Measurements from ENCODE around the gene CPA1. TPM values are rescaled to one million over a fixed set of nuclear protein-coding genes. Genes with fewer than 3 reads are reported as not detected.

The CPA1 gene
- total and polyA plus RNA-seq, 9 of the 15 experiments (the other 6 are each of a cell fraction or from before 2014, with no cell fraction given), result 6.5 TPM; not detected in 8

- intact Hi-C loops (cut with micrococcal nuclease), result no loop called here
- Histone ChIP-seq H3K9ac (ENCODE audit: insufficient read depth in 1 of 2, low read depth in 2 of 2, low read length in 2 of 2) (no peak overlapping the region), H3K4me1 (replicated peaks in 1 of 2; ENCODE audit: control insufficient read depth in 2 of 2, insufficient read depth in 2 of 2, low read length in 2 of 2) (peaks cover 0 to 6% of the 10 kb centered on the region in 2 experiments; a peak in 2 of 5 replicates), H2AFZ (ENCODE audit: low read depth, low read length) (no peak overlapping the region), H3K9me3 (replicated peaks; ENCODE audit: control insufficient read depth, insufficient read depth, low read depth, low read length) (no peaks in the 10 kb centered on the region), H3K27ac (ENCODE audit: extremely low read depth, low read depth, low read length) (no peak overlapping the region), H4K20me1 (replicated peaks; ENCODE audit: control insufficient read depth, insufficient read depth, low read length) (no peaks in the 10 kb centered on the region), H3K9me1 (ENCODE audit: control insufficient read depth, insufficient read depth, low read length) (no peaks in the 10 kb centered on the region), H3K79me2 (ENCODE audit: control insufficient read depth, insufficient read depth, low read length) (no peaks in the 10 kb centered on the region), H3K4me3 (no peak overlapping the region), H3K27me3 (ENCODE audit: control insufficient read depth in 2 of 2, insufficient read depth in 2 of 2, low read length in 2 of 2) (peaks cover 5 to 29% of the 10 kb centered on the region in 2 experiments), H3K4me2 (ENCODE audit: insufficient read depth, low read length) (no peak overlapping the region), H3K36me3 (ENCODE audit: control insufficient read depth, insufficient read depth, low read length) (no peaks in the 10 kb centered on the region)
- TF ChIP-seq HNRNPL (IDR thresholded peaks at IDR 0.05; ENCODE audit: low read depth, low read length) (no peak), SMARCB1 (IDR thresholded peaks at IDR 0.05; ENCODE audit: insufficient read length, low read depth) (no peak), NFE2L1 (tag; IDR thresholded peaks at IDR 0.05; ENCODE audit: borderline replicate concordance, low read depth) (no peak), NEUROD1 (IDR thresholded peaks at IDR 0.05; ENCODE audit: borderline replicate concordance, low read depth, low read length, partially characterized antibody) (no peak), NBN (IDR thresholded peaks at IDR 0.05; ENCODE audit: low read depth) (no peak), ID3 (CRISPR knock-in tag; IDR thresholded peaks at IDR 0.05) (no peak), ID3 (tag; IDR thresholded peaks at IDR 0.05) (no peak), MXI1 (IDR thresholded peaks at IDR 0.05; ENCODE audit: low read depth, low read length) (no peak), PHF21A (IDR thresholded peaks at IDR 0.05; ENCODE audit: borderline replicate concordance, low read depth) (no peak), CHD2 (IDR thresholded peaks at IDR 0.05; ENCODE audit: low read depth, low read length) (no peak), KLF10 (CRISPR knock-in tag; IDR thresholded peaks at IDR 0.05) (no peak), ZKSCAN1 (IDR thresholded peaks at IDR 0.05; ENCODE audit: low read depth, low read length) (no peak), MAX (CRISPR knock-in tag; IDR thresholded peaks at IDR 0.05) (no peak), PHB2 (IDR thresholded peaks at IDR 0.05; ENCODE audit: low read depth) (no peak), ZNF76 (CRISPR knock-in tag; IDR thresholded peaks at IDR 0.05; ENCODE audit: borderline replicate concordance) (no peak)
- in situ Hi-C loops (cut with MboI), result no loop called here
- ATAC-seq (no peak), FAIRE-seq (no peak), DNase-seq (ENCODE audit: extremely low read depth in 1 of 4, low spot score in 3 of 4) (no peak)
- WGBS (ENCODE audit: insufficient coverage, low coverage, missing lambda C conversion rate), result 5% methylated on average over 12 of the region's 12 CpGs
- POLR2A ChIA-PET, result no interaction called here
- CTCF ChIA-PET (ENCODE audit: low intra/inter-chr PET ratio), result no interaction called here
- BruUV-seq (replicated peaks), result no TSS peak
Observed at GRCh38 chr7:130387628-130388403, 7.5 kb downstream of the CPA1 start.

Measured in K562 (cell line).